Measurements from ENCODE around the gene ANO4.

The ANO4 gene

DNA sequence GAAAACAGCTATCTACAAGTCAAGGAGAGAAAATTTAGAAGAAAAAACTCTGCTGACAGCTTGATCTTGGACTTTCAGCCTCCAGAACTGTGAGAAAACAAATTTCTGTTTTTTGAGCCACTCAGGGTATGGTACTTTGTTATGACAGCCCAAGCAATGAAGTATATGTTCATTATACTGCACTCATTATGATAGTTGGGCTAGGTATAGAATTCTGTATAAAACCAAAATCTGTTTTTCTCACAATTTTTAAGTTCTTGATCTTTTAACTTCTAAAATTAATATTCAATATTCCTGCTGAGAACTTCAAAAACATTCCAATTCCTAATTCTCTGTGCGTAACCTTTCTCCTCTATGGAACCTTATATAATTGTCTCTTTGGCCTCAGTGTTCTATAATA lies 214.7 kb downstream of the ANO4 start:
- H3K9me2 ChIP-seq (replicated peaks; ENCODE audit: low read depth, low read length): no peaks in the 10 kb centered on the region
- H4K20me1 ChIP-seq (ENCODE audit: insufficient read depth, low read length, poor library complexity, severe bottlenecking): no peaks in the 10 kb centered on the region
- H2AFZ ChIP-seq (ENCODE audit: low read length): no peak overlapping the region
- no peaks in the 10 kb centered on the region for H3K4me1 ChIP-seq (ENCODE audit: insufficient read depth, low read length, poor library complexity, severe bottlenecking)
- no peak overlapping the region for H3K4me3 ChIP-seq (ENCODE audit: low read length, poor library complexity, severe bottlenecking)
- no peaks in the 10 kb centered on the region for H3F3A ChIP-seq (ENCODE audit: low read depth)
- no peaks in the 10 kb centered on the region for H3K27me3 ChIP-seq (ENCODE audit: insufficient read depth, low read length, poor library complexity, severe bottlenecking)
- no peaks in the 10 kb centered on the region for H3K36me3 ChIP-seq (ENCODE audit: insufficient read depth, low read length)
- H3K79me2 ChIP-seq (ENCODE audit: insufficient read depth, low read length): no peaks in the 10 kb centered on the region
- TF ChIP-seq, protein P1, sequence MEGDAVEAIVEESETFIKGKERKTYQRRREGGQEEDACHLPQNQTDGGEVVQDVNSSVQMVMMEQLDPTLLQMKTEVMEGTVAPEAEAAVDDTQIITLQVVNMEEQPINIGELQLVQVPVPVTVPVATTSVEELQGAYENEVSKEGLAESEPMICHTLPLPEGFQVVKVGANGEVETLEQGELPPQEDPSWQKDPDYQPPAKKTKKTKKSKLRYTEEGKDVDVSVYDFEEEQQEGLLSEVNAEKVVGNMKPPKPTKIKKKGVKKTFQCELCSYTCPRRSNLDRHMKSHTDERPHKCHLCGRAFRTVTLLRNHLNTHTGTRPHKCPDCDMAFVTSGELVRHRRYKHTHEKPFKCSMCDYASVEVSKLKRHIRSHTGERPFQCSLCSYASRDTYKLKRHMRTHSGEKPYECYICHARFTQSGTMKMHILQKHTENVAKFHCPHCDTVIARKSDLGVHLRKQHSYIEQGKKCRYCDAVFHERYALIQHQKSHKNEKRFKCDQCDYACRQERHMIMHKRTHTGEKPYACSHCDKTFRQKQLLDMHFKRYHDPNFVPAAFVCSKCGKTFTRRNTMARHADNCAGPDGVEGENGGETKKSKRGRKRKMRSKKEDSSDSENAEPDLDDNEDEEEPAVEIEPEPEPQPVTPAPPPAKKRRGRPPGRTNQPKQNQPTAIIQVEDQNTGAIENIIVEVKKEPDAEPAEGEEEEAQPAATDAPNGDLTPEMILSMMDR (conservative IDR thresholded peaks at IDR 0.05; ENCODE audit: low read length): no peak
- TF ChIP-seq EZH2phosphoT487 (IDR thresholded peaks at IDR 0.05; ENCODE audit: borderline replicate concordance): no peak
- no peak overlapping the region for H3K4me2 ChIP-seq (ENCODE audit: low read depth, low read length, poor library complexity, severe bottlenecking)
- no peak overlapping the region for H3K9ac ChIP-seq (ENCODE audit: low read depth, low read length, poor library complexity, severe bottlenecking)
- H3K9me3 ChIP-seq (ENCODE audit: insufficient read depth, low read depth, low read length): 0 out of 2 replicates have a peak, but pooled peaks cover 9% of the 10 kb centered on the region

DNA sequence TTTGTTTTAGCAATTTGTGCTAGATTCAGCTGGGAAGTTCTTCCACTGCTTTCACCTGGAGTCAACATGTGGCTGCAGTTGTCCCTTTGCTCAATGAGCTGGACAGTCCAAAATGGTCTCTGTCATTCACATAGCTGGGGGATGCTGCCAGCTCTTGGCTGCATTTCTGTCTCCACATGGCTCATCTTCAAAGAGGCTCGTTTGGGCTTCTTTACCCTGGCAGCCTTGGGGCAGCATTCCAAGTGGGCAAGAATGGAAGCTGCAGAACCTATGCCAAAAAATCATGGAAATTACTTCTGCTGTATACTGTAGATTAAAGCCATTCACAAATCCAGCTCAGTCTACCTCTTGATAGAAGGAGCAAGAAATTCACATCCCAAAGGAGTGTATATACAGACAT lies 216.3 kb downstream of the ANO4 start:
- Histone ChIP-seq H4K20me1 (ENCODE audit: insufficient read depth, low read length, poor library complexity, severe bottlenecking) (no peaks in the 10 kb centered on the region), H3K9me2 (replicated peaks; ENCODE audit: low read depth, low read length) (no peaks in the 10 kb centered on the region), H3K79me2 (ENCODE audit: insufficient read depth, low read length) (no peaks in the 10 kb centered on the region), H3K4me3 (ENCODE audit: low read length, poor library complexity, severe bottlenecking) (no peak overlapping the region), H3K9ac (ENCODE audit: low read depth, low read length, poor library complexity, severe bottlenecking) (no peak overlapping the region), H3K9me3 (ENCODE audit: insufficient read depth, low read depth, low read length) (0 out of 2 replicates have a peak, but pooled peaks cover 9% of the 10 kb centered on the region), H2AFZ (ENCODE audit: low read length) (no peak overlapping the region), H3K36me3 (ENCODE audit: insufficient read depth, low read length) (no peaks in the 10 kb centered on the region), H3K27me3 (ENCODE audit: insufficient read depth, low read length, poor library complexity, severe bottlenecking) (no peaks in the 10 kb centered on the region), H3F3A (ENCODE audit: low read depth) (no peaks in the 10 kb centered on the region), H3K4me2 (ENCODE audit: low read depth, low read length, poor library complexity, severe bottlenecking) (no peak overlapping the region), H3K4me1 (ENCODE audit: insufficient read depth, low read length, poor library complexity, severe bottlenecking) (no peaks in the 10 kb centered on the region)
- TF ChIP-seq EZH2phosphoT487 (IDR thresholded peaks at IDR 0.05; ENCODE audit: borderline replicate concordance): no peak
- TF ChIP-seq, protein P1 (conservative IDR thresholded peaks at IDR 0.05; ENCODE audit: low read length): no peak

DNA sequence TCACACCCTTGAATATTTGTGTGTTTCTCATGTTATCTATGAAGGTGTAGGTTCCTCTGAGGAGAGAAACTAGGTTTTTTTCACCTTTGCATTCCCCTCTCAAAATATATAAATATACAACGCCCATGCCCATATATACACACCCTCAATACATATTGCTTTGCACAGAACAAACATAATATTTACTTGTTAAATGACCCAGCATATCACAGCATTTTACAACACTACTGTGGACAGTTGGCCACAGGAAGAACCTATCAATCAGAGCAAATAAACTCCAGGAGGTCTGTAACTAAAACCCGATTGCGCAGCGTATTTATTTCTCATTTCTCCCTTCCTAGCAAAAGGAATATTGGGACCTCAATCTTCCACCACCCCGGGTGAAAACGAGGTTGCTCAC lies 219.4 kb downstream of the ANO4 start:
- Histone ChIP-seq H3K9me2 (replicated peaks; ENCODE audit: low read depth, low read length) (no peaks in the 10 kb centered on the region), H3K9me3 (ENCODE audit: insufficient read depth, low read depth, low read length) (0 out of 2 replicates have a peak, but pooled peaks cover 9% of the 10 kb centered on the region), H4K20me1 (ENCODE audit: insufficient read depth, low read length, poor library complexity, severe bottlenecking) (no peaks in the 10 kb centered on the region), H2AFZ (ENCODE audit: low read length) (no peak overlapping the region), H3K4me1 (ENCODE audit: insufficient read depth, low read length, poor library complexity, severe bottlenecking) (no peaks in the 10 kb centered on the region), H3F3A (ENCODE audit: low read depth) (no peaks in the 10 kb centered on the region), H3K4me2 (ENCODE audit: low read depth, low read length, poor library complexity, severe bottlenecking) (no peak overlapping the region), H3K9ac (ENCODE audit: low read depth, low read length, poor library complexity, severe bottlenecking) (no peak overlapping the region), H3K27me3 (ENCODE audit: insufficient read depth, low read length, poor library complexity, severe bottlenecking) (no peaks in the 10 kb centered on the region), H3K79me2 (ENCODE audit: insufficient read depth, low read length) (no peaks in the 10 kb centered on the region), H3K4me3 (ENCODE audit: low read length, poor library complexity, severe bottlenecking) (no peak overlapping the region), H3K36me3 (ENCODE audit: insufficient read depth, low read length) (no peaks in the 10 kb centered on the region)
- TF ChIP-seq, protein P1 (conservative IDR thresholded peaks at IDR 0.05; ENCODE audit: low read length): no peak
- TF ChIP-seq EZH2phosphoT487 (IDR thresholded peaks at IDR 0.05; ENCODE audit: borderline replicate concordance): no peak
